ENCODE measurements around the gene FCAR.
"Not testable (repeated sequence)": the region's sequence is repeated elsewhere in the genome, so short reads cannot be mapped to it uniquely, and the experiment has no call there.

- TF ChIP-seq CREB1 (CRISPR knock-in tag; IDR thresholded peaks at IDR 0.05; ENCODE audit: low read depth); EZH2 (IDR thresholded peaks at IDR 0.05; ENCODE audit: low read depth, unreplicated experiment); CTCF (conservative IDR thresholded peaks at IDR 0.05; ENCODE audit: low read depth in 2 of 2); EZH2phosphoT487 (IDR thresholded peaks at IDR 0.05; ENCODE audit: unreplicated experiment); POLR2AphosphoS5 (IDR thresholded peaks at IDR 0.05; ENCODE audit: low read depth); ZNF114 (CRISPR knock-in tag; IDR thresholded peaks at IDR 0.05); ZNF331 (CRISPR knock-in tag; IDR thresholded peaks at IDR 0.05; ENCODE audit: low read depth); ETS1 (IDR thresholded peaks at IDR 0.05); STAT1 (IDR thresholded peaks at IDR 0.05; ENCODE audit: unreplicated experiment); JUNB (IDR thresholded peaks at IDR 0.05; ENCODE audit: unreplicated experiment); NANOG (IDR thresholded peaks at IDR 0.05; ENCODE audit: borderline replicate concordance): not testable (repeated sequence)
- TF ChIP-seq, protein P1, sequence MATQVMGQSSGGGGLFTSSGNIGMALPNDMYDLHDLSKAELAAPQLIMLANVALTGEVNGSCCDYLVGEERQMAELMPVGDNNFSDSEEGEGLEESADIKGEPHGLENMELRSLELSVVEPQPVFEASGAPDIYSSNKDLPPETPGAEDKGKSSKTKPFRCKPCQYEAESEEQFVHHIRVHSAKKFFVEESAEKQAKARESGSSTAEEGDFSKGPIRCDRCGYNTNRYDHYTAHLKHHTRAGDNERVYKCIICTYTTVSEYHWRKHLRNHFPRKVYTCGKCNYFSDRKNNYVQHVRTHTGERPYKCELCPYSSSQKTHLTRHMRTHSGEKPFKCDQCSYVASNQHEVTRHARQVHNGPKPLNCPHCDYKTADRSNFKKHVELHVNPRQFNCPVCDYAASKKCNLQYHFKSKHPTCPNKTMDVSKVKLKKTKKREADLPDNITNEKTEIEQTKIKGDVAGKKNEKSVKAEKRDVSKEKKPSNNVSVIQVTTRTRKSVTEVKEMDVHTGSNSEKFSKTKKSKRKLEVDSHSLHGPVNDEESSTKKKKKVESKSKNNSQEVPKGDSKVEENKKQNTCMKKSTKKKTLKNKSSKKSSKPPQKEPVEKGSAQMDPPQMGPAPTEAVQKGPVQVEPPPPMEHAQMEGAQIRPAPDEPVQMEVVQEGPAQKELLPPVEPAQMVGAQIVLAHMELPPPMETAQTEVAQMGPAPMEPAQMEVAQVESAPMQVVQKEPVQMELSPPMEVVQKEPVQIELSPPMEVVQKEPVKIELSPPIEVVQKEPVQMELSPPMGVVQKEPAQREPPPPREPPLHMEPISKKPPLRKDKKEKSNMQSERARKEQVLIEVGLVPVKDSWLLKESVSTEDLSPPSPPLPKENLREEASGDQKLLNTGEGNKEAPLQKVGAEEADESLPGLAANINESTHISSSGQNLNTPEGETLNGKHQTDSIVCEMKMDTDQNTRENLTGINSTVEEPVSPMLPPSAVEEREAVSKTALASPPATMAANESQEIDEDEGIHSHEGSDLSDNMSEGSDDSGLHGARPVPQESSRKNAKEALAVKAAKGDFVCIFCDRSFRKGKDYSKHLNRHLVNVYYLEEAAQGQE (IDR thresholded peaks at IDR 0.05; ENCODE audit: unreplicated experiment) = not testable (repeated sequence)
- TF ChIP-seq, protein P2, sequence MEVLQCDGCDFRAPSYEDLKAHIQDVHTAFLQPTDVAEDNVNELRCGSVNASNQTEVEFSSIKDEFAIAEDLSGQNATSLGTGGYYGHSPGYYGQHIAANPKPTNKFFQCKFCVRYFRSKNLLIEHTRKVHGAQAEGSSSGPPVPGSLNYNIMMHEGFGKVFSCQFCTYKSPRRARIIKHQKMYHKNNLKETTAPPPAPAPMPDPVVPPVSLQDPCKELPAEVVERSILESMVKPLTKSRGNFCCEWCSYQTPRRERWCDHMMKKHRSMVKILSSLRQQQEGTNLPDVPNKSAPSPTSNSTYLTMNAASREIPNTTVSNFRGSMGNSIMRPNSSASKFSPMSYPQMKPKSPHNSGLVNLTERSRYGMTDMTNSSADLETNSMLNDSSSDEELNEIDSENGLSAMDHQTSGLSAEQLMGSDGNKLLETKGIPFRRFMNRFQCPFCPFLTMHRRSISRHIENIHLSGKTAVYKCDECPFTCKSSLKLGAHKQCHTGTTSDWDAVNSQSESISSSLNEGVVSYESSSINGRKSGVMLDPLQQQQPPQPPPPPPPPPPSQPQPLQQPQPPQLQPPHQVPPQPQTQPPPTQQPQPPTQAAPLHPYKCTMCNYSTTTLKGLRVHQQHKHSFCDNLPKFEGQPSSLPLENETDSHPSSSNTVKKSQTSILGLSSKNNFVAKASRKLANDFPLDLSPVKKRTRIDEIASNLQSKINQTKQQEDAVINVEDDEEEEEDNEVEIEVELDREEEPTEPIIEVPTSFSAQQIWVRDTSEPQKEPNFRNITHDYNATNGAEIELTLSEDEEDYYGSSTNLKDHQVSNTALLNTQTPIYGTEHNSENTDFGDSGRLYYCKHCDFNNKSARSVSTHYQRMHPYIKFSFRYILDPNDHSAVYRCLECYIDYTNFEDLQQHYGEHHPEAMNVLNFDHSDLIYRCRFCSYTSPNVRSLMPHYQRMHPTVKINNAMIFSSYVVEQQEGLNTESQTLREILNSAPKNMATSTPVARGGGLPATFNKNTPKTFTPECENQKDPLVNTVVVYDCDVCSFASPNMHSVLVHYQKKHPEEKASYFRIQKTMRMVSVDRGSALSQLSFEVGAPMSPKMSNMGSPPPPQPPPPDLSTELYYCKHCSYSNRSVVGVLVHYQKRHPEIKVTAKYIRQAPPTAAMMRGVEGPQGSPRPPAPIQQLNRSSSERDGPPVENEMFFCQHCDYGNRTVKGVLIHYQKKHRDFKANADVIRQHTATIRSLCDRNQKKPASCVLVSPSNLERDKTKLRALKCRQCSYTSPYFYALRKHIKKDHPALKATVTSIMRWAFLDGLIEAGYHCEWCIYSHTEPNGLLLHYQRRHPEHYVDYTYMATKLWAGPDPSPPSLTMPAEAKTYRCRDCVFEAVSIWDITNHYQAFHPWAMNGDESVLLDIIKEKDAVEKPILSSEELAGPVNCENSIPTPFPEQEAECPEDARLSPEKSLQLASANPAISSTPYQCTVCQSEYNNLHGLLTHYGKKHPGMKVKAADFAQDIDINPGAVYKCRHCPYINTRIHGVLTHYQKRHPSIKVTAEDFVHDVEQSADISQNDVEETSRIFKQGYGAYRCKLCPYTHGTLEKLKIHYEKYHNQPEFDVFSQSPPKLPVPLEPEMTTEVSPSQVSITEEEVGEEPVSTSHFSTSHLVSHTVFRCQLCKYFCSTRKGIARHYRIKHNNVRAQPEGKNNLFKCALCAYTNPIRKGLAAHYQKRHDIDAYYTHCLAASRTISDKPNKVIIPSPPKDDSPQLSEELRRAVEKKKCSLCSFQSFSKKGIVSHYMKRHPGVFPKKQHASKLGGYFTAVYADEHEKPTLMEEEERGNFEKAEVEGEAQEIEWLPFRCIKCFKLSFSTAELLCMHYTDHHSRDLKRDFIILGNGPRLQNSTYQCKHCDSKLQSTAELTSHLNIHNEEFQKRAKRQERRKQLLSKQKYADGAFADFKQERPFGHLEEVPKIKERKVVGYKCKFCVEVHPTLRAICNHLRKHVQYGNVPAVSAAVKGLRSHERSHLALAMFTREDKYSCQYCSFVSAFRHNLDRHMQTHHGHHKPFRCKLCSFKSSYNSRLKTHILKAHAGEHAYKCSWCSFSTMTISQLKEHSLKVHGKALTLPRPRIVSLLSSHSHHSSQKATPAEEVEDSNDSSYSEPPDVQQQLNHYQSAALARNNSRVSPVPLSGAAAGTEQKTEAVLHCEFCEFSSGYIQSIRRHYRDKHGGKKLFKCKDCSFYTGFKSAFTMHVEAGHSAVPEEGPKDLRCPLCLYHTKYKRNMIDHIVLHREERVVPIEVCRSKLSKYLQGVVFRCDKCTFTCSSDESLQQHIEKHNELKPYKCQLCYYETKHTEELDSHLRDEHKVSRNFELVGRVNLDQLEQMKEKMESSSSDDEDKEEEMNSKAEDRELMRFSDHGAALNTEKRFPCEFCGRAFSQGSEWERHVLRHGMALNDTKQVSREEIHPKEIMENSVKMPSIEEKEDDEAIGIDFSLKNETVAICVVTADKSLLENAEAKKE (CRISPR knock-in tag; IDR thresholded peaks at IDR 0.05) = not testable (repeated sequence)
These were observed 24.6 kb downstream of the FCAR start for GRCh38 chr19:54898685-54899084.
